Activated CD4-positive, alpha-beta T cell treated with anti-CD3 and anti-CD28 coated beads for 36 hours (primary cell): ENCODE data around the gene MTRF1L. TPM values are rescaled to one million over a fixed set of nuclear protein-coding genes. Genes with fewer than 3 reads are reported as not detected.
"Not testable (repeated sequence)": the region's sequence is repeated elsewhere in the genome, so short reads cannot be mapped to it uniquely, and the experiment has no call there.

Source experiments
- ATAC-seq: fragments of 200-7000 bp; cut with Tn5 transposase; one replicate; pipeline ENCODE4 v1.10.0; 2021; ENCODE audit warnings: mild to moderate bottlenecking, moderate library complexity
- CTCF ChIA-PET: fragments of 350-600 bp; sonication (Branson Sonifier 250); formaldehyde crosslinking; loops from one replicate; lab custom pipeline; 2021; ENCODE audit warnings: antibody characterized with exemption; lab: Charles Lee
- POLR2A ChIA-PET: fragments of 350-600 bp; sonication (Branson Sonifier 250); formaldehyde crosslinking; loops from one replicate; lab custom pipeline; 2021; ENCODE audit warnings: antibody characterized with exemption, inconsistent platforms; lab: Charles Lee
- DNase-seq: peaks from one replicate; pipeline ENCODE4 v3.0.0-alpha.2; 2020
- H3K27ac Mint-ChIP-seq: one replicate; pipeline ENCODE4 v1.8.0; 2021; ENCODE audit warnings: mixed read lengths
- H3K27me3 Mint-ChIP-seq: one replicate; pipeline ENCODE4 v1.8.0; 2021; ENCODE audit warnings: mixed read lengths
- H3K36me3 Mint-ChIP-seq: one replicate; pipeline ENCODE4 v1.8.0; 2021; ENCODE audit warnings: low read depth, mixed read lengths
- H3K4me1 Mint-ChIP-seq: one replicate; pipeline ENCODE4 v1.8.0; 2021; ENCODE audit warnings: mixed read lengths
- H3K4me3 Mint-ChIP-seq: one replicate; pipeline ENCODE4 v1.8.0; 2021; ENCODE audit warnings: mild to moderate bottlenecking, moderate library complexity, mixed read lengths
- H3K9me3 Mint-ChIP-seq: one replicate; pipeline ENCODE4 v1.8.0; 2021; ENCODE audit warnings: low read depth, mixed read lengths
- intact Hi-C, 2 experiments: fragments of 100-400 bp; cut with DNase I in 1 of 2; cut with micrococcal nuclease in 1 of 2; formaldehyde crosslinking; loops; one replicate each; pipeline versions ENCODE4 v1.14.2 to v1.15.1; 2022 to 2024; cut with DNase I, micrococcal nuclease
- total RNA-seq, 2 experiments: library from RNA; stranded (reverse); gene quantifications; one replicate each; pipeline ENCODE4 v1.2.3, GENCODE V29; 2021

The MTRF1L gene
- total RNA-seq, 2 experiments from 2014 or later, result 16.8 to 19.9 TPM

DNA sequence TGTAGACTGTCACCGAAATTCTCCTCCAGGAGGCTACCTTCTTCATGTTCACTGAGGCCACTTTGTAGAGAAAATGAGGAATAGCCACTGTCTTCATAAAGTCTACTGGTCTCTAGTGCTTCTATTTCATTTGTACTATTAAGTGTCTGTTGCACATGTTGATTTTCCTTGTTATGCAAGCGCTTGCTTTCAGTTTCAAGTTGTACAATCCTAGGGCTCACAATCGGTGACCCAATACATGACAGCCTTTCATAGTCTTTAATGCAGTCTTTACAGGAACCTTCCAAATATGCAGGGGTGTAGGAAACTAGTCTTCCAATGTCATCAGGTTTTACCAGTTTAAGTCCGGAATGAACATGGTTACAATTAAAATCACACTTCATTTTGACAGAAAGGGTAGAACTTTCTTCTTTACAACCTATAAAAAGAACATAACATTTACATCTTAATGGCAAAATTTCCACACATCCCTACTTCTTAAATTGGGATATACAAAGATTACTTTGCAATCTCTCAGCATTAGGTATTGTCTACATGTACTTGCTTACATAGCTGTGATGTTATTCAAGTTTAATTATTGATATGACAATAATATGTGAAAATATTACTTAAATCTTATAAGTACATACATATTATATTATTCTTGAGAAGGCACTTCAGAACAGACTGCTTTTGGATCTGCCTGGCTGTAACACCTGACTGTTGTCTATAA is 27.1 kb downstream of the MTRF1L start:
- peaks cover 1% of the 10 kb centered on the region for H3K9me3 Mint-ChIP-seq
- intact Hi-C loops, result no loop called here
- peaks cover 39% of the 10 kb centered on the region for H3K4me1 Mint-ChIP-seq
- ChIA-PET CTCF (no interaction called here), POLR2A (interaction anchor here (1.1 kb wide), 1 partner anchor 9 kb away, joined by 4 read pairs; no protein-coding TSS in a partner anchor)
- no peaks in the 10 kb centered on the region for H3K27me3 Mint-ChIP-seq
- ATAC-seq (no peak), DNase-seq (no peak)
- H3K36me3 Mint-ChIP-seq, result peaks cover 81% of the 10 kb centered on the region
- no peak overlapping the region for H3K4me3 Mint-ChIP-seq
- no peak overlapping the region for H3K27ac Mint-ChIP-seq

DNA sequence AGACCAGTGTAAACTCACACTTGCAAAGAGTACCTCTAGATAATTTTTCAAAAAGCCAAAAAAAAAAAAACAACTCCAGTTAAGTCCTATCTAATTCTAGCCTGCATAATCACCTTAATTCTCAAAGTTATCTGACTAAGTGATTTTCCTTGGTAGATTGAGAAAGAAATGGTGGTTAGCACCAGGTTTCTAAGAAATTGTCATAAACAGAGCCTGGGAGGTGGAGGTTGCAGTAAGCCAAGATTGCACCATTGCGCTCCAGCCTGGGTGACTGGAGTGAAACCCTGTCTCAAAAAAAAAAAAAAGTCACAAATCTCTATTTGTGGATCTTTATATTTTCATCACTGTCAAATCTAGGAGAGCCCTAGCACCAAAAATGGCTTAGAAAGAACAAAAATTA is 28.6 kb downstream of the MTRF1L start:
- ATAC-seq (peak; percentile 42), DNase-seq (no peak)
- Mint-ChIP-seq H3K9me3 (peaks cover 7% of the 10 kb centered on the region), H3K36me3 (peaks cover 87% of the 10 kb centered on the region), H3K4me3 (no peak overlapping the region), H3K27ac (no peak overlapping the region), H3K4me1 (peaks cover 34% of the 10 kb centered on the region), H3K27me3 (no peaks in the 10 kb centered on the region)
- POLR2A ChIA-PET, result no interaction called here
- CTCF ChIA-PET, result no interaction called here
- intact Hi-C loops, result loop anchor here in 1 of 2 experiments (5.0 kb wide), 1 partner anchor 33 kb away; no protein-coding TSS in a partner anchor

DNA sequence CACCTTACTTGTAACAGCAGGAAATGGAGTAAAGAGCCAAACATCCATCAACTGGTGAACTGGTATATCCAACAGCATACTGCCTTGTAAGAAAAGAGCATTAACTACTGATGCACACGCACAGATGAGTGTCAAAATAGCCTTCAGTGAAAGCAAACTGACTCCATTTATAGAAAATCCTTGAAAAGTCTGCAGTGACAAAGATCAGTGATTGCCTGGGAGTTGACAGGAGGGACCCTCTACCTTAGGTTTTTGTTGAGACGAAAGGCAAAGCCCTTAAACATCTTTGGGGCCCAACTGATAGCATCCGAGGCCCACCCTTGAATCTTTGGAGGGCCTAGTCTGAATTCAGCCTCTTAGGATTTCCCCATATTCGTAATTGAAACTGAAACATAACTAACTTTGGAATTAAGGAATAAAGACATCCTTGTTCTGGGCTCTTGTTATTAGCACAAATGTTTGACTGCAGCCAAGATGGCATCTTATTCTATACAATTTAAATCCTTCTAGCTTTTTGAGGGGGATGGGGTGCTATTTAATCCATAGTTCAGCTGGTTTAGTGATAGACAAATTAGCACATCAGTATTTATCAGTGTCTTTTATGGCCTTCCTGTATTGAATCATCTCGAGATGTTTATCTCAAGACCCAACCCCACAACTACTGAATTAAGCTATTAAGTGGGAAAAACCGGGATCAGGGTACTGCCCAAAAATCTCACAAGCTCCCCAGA is 32.7 kb downstream of the MTRF1L start:
- Mint-ChIP-seq H3K27ac (no peak overlapping the region), H3K9me3 (peaks cover 20% of the 10 kb centered on the region), H3K4me1 (peaks cover 12% of the 10 kb centered on the region), H3K27me3 (no peaks in the 10 kb centered on the region), H3K36me3 (peaks cover 57% of the 10 kb centered on the region), H3K4me3 (no peak overlapping the region)
- intact Hi-C loops, result loop anchor here in 1 of 2 experiments (5.0 kb wide), 1 partner anchor 37 kb away; no protein-coding TSS in a partner anchor
- CTCF ChIA-PET, result interaction anchor here (0.9 to 1.2 kb wide), 3 partner anchors 10 to 22 kb away, joined by 3 to 5 read pairs (median 3); no protein-coding TSS in a partner anchor
- DNase-seq, result no peak
- ATAC-seq, result no peak
- POLR2A ChIA-PET, result no interaction called here

- ATAC-seq, H3K27ac Mint-ChIP-seq, intact Hi-C loops, DNase-seq, H3K27me3 Mint-ChIP-seq, POLR2A ChIA-PET, H3K4me3 Mint-ChIP-seq, H3K4me1 Mint-ChIP-seq: not testable (repeated sequence)
- CTCF ChIA-PET, result interaction anchor here (1.5 kb wide), 1 partner anchor 12 kb away, joined by 3 read pairs; no protein-coding TSS in a partner anchor
- Mint-ChIP-seq H3K9me3 (peaks cover 19% of the 10 kb centered on the region), H3K36me3 (peaks cover 25% of the 10 kb centered on the region)
These were observed 36.2 kb downstream of the MTRF1L start for GRCh38 chr6:152966168-152966894.

- CTCF ChIA-PET, result no interaction called here
- ATAC-seq, result no peak
These were observed 43.2 kb downstream of the MTRF1L start for GRCh38 chr6:152959333-152959732.

DNA sequence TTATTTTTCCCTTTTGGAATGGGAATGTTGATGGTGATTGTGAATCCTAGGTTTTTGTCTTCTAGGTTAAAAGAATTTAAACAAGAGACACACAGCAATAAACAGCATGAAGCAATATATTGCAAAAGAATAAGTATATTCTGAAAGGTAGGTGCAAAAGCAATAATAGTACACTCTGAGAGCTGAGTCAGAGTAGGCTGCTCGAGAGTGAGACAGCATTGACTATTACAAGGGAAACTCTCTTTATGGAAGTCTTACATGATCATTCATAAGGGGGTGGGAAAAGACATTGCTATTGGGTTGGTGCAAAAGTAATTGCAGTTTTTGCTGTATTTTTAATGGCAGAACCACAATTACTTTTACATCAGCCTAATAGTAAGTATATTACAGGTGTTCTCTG is 44.7 kb downstream of the MTRF1L start:
- H3K4me1 Mint-ChIP-seq, result no peaks in the 10 kb centered on the region
- H3K27me3 Mint-ChIP-seq, result peaks cover 12% of the 10 kb centered on the region
- no peaks in the 10 kb centered on the region for H3K36me3 Mint-ChIP-seq
- ChIA-PET CTCF (interaction anchor here (0.6 to 1.2 kb wide), 2 partner anchors 10 kb away, joined by 3 to 4 read pairs; no protein-coding TSS in a partner anchor), POLR2A (no interaction called here)
- H3K9me3 Mint-ChIP-seq, result no peaks in the 10 kb centered on the region
- H3K27ac Mint-ChIP-seq, result no peak overlapping the region
- intact Hi-C loops, result no loop called here
- DNase-seq (no peak), ATAC-seq (no peak)
- H3K4me3 Mint-ChIP-seq, result no peak overlapping the region

More at GRCh38 chr6:152959333-152959732, 43.2 kb downstream of the MTRF1L start:
- Mint-ChIP-seq H3K36me3 (no peaks in the 10 kb centered on the region), H3K27ac (no peak overlapping the region), H3K4me1 (no peaks in the 10 kb centered on the region), H3K27me3 (peaks cover 9% of the 10 kb centered on the region), H3K4me3 (no peak overlapping the region), H3K9me3 (no peaks in the 10 kb centered on the region)
- no peak for DNase-seq
- intact Hi-C loops, result no loop called here
- POLR2A ChIA-PET, result no interaction called here

DNA sequence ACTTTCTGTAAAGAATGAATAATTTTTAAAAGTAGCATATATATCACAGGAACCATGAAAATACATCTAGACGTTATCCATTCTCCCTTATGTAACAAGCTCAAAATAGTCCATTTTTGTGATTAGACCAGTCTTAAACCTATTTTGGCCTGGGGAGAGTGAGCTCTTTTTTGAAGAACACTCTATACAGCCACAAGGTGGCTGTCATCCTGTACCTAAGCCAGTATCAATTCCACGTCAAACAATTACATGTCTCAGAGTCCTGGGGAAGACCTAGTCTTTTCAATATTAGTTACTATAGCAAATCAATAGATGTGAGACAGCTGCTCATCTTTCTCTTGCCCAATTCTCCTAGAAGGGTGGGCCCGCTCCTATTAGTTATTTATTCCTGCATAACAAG is 48.1 kb downstream of the MTRF1L start:
- POLR2A ChIA-PET, result no interaction called here
- DNase-seq (no peak), ATAC-seq (no peak)
- CTCF ChIA-PET, result interaction anchor here (1.1 to 2.2 kb wide), 7 partner anchors 8 to 95 kb away, joined by 3 to 13 read pairs (median 4); no protein-coding TSS in a partner anchor
- peaks cover 4% of the 10 kb centered on the region for H3K4me1 Mint-ChIP-seq
- H3K9me3 Mint-ChIP-seq, result no peaks in the 10 kb centered on the region
- no peaks in the 10 kb centered on the region for H3K36me3 Mint-ChIP-seq
- peaks cover 15% of the 10 kb centered on the region for H3K27me3 Mint-ChIP-seq
- intact Hi-C loops, result loop anchor here in 1 of 2 experiments (1.0 to 5.0 kb wide), 2 partner anchors 70 to 467 kb away; no protein-coding TSS in a partner anchor
- no peak overlapping the region for H3K27ac Mint-ChIP-seq
- no peak overlapping the region for H3K4me3 Mint-ChIP-seq

GRCh38 chr6:152952866-152953509 is 49.5 kb downstream of the MTRF1L start:
- POLR2A ChIA-PET, result no interaction called here
- H3K4me1 Mint-ChIP-seq, result peaks cover 9% of the 10 kb centered on the region
- no peak for ATAC-seq
- no peaks in the 10 kb centered on the region for H3K9me3 Mint-ChIP-seq
- H3K36me3 Mint-ChIP-seq, result no peaks in the 10 kb centered on the region
- intact Hi-C loops, result loop anchor here in 1 of 2 experiments (1.0 to 5.0 kb wide), 3 partner anchors 89 to 466 kb away; no protein-coding TSS in a partner anchor
- H3K27ac Mint-ChIP-seq, result no peak overlapping the region
- CTCF ChIA-PET, result interaction anchor here (0.6 to 2.2 kb wide), 3 partner anchors 60 to 86 kb away, joined by 3 to 13 read pairs (median 3); no protein-coding TSS in a partner anchor
- DNase-seq, result no peak
- H3K4me3 Mint-ChIP-seq, result no peak overlapping the region
- H3K27me3 Mint-ChIP-seq, result peaks cover 17% of the 10 kb centered on the region

- no peaks in the 10 kb centered on the region for H3K9me3 Mint-ChIP-seq
- CTCF ChIA-PET, result interaction anchor here (1.5 kb wide), 1 partner anchor 53 kb away, joined by 4 read pairs; no protein-coding TSS in a partner anchor
- H3K27ac Mint-ChIP-seq, result no peak overlapping the region
- H3K36me3 Mint-ChIP-seq, result no peaks in the 10 kb centered on the region
- ATAC-seq (peak; percentile 44), DNase-seq (no peak)
- no peak overlapping the region for H3K4me3 Mint-ChIP-seq
- peaks cover 20% of the 10 kb centered on the region for H3K27me3 Mint-ChIP-seq
- POLR2A ChIA-PET, result no interaction called here
- intact Hi-C loops, result loop anchor here in 1 of 2 experiments (5.0 kb wide), 1 partner anchor 465 kb away; no protein-coding TSS in a partner anchor
- H3K4me1 Mint-ChIP-seq, result peaks cover 13% of the 10 kb centered on the region
These were observed 50.5 kb downstream of the MTRF1L start for GRCh38 chr6:152952045-152952444.

GRCh38 chr6:152950240-152950639 is 52.3 kb downstream of the MTRF1L start:
- Mint-ChIP-seq H3K4me1 (peaks cover 13% of the 10 kb centered on the region), H3K27me3 (peaks cover 20% of the 10 kb centered on the region), H3K4me3 (no peak overlapping the region), H3K27ac (no peak overlapping the region), H3K9me3 (no peaks in the 10 kb centered on the region), H3K36me3 (no peaks in the 10 kb centered on the region)
- DNase-seq, result no peak
- no peak for ATAC-seq
- ChIA-PET CTCF (interaction anchor here (1.1 to 4.4 kb wide), 6 partner anchors 8 to 465 kb away, joined by 3 to 37 read pairs (median 4); no protein-coding TSS in a partner anchor), POLR2A (no interaction called here)
- intact Hi-C loops, result loop anchor here in 1 of 2 experiments (5.0 kb wide), 1 partner anchor 463 kb away; no protein-coding TSS in a partner anchor
